T-cell (primary cell): ENCODE data around the gene EXOC4. TPM values are rescaled to one million over a fixed set of nuclear protein-coding genes. Genes with fewer than 3 reads are reported as not detected.

Experiments
- ATAC-seq, 4 experiments: fragments of 200-7000 bp in 3 of 4; fragments of 150-1000 bp in 1 of 4; cut with Tn5 transposase; replicated peaks in 1 of 4; 1 replicate in 3 of 4; 2 replicates in 1 of 4; pipeline ENCODE4 v1.10.0; 2021; ENCODE audit warnings: moderate library complexity in 3 of 4, mild to moderate bottlenecking in 2 of 4, moderate number of reproducible peaks in 1 of 4
- CTCF ChIA-PET, 2 donors: fragments of 300-600 bp; sonication (Branson Sonifier 250); formaldehyde crosslinking; loops; one replicate each; lab custom pipeline; 2022; ENCODE audit warnings: antibody characterized with exemption in 2 of 2; lab: Charles Lee
- POLR2A ChIA-PET, 2 donors: fragments of 300-600 bp; sonication (Branson Sonifier 250); formaldehyde crosslinking; loops; one replicate each; lab custom pipeline; 2022; ENCODE audit warnings: antibody characterized with exemption in 2 of 2; lab: Charles Lee
- DNase-seq, 35 experiments: peaks; one replicate each; pipeline versions ENCODE4 v3.0.0 to v3.0.0-alpha.2; 2013 to 2023
- H3K27ac ChIP-seq: one replicate; pipeline ENCODE4 v1.5.1; 2013; ENCODE audit warnings: low read length
- H3K27me3 ChIP-seq, 2 experiments: replicated peaks in 1 of 2; 1 replicate in 1 of 2; 2 replicates in 1 of 2; pipeline versions ENCODE4 v1.6.1 to v1.7.0; 2013; ENCODE audit warnings: low read length in 1 of 2, mixed read lengths in 1 of 2; ENCODE audit not compliant: control insufficient read depth in 2 of 2, insufficient read depth in 2 of 2; ENCODE audit errors: extremely low read depth in 1 of 2
- H3K36me3 ChIP-seq, 2 donors: 1 replicate in 1 of 2; 2 replicates in 1 of 2; pipeline versions ENCODE4 v1.6.1 to v1.7.0; 2013; ENCODE audit warnings: low read length in 1 of 2; ENCODE audit not compliant: control insufficient read depth in 2 of 2, insufficient read depth in 1 of 2; ENCODE audit errors: extremely low read depth in 1 of 2
- H3K4me1 ChIP-seq, 2 experiments: 1 replicate in 1 of 2; 2 replicates in 1 of 2; pipeline versions ENCODE4 v1.6.1 to v1.7.0; 2013; ENCODE audit warnings: low read length in 2 of 2, mixed read lengths in 1 of 2; ENCODE audit not compliant: insufficient read depth in 2 of 2, control insufficient read depth in 1 of 2; ENCODE audit errors: extremely low read depth in 1 of 2
- H3K4me3 ChIP-seq, 2 donors: 1 replicate in 1 of 2; 2 replicates in 1 of 2; pipeline versions ENCODE4 v1.5.1 to v1.7.0; 2013; ENCODE audit warnings: mild to moderate bottlenecking in 2 of 2, low read length in 1 of 2, moderate library complexity in 1 of 2; ENCODE audit not compliant: control insufficient read depth in 1 of 2; ENCODE audit errors: extremely low read depth in 1 of 2
- H3K9me3 ChIP-seq: 2 replicates; pipeline ENCODE4 v1.7.0; 2013
- H3K27ac Mint-ChIP-seq, 2 donors: one replicate each; pipeline ENCODE4 v1.8.0; 2020 to 2021; ENCODE audit warnings: mild to moderate bottlenecking in 2 of 2, mixed read lengths in 2 of 2
- H3K27me3 Mint-ChIP-seq, 2 donors: one replicate each; pipeline ENCODE4 v1.8.0; 2021 to 2022; ENCODE audit warnings: mixed read lengths in 2 of 2
- H3K36me3 Mint-ChIP-seq: one replicate; pipeline ENCODE4 v1.8.0; 2021; ENCODE audit warnings: mixed read lengths
- H3K4me1 Mint-ChIP-seq, 3 donors: one replicate each; pipeline ENCODE4 v1.8.0; 2020 to 2022; ENCODE audit warnings: mixed read lengths in 3 of 3, mild to moderate bottlenecking in 1 of 3
- H3K4me3 Mint-ChIP-seq, 3 donors: one replicate each; pipeline ENCODE4 v1.8.0; 2020 to 2022; ENCODE audit warnings: mild to moderate bottlenecking in 3 of 3, mixed read lengths in 3 of 3, moderate library complexity in 3 of 3
- H3K9me3 Mint-ChIP-seq, 3 donors: one replicate each; pipeline ENCODE4 v1.8.0; 2020 to 2022; ENCODE audit warnings: mixed read lengths in 3 of 3
- WGBS: methylation state at CpG from one replicate; pipeline ENCODE4 v1.1.5; 2013; ENCODE audit warnings: missing lambda C conversion rate; ENCODE audit not compliant: insufficient coverage; 5-methylcytosine and 5-hydroxymethylcytosine counted together
- total RNA-seq, 35 experiments: library from RNA in 6 of 35; stranded (reverse) in 6 of 35; fragments of 120-200 nt in 1 of 35; gene quantifications; one replicate each; pipeline versions ENCODE4 v1.2.1 to v1.2.4 and lab custom pipeline; 2013 to 2026

The EXOC4 gene
- total RNA-seq, 5 donors from 2014 or later (not counting 1 experiment from before 2014, with no cell fraction given): 58.2 to 108 (median 64.8) TPM

- no peaks in the 10 kb centered on the region for H3K4me1 ChIP-seq
- no peaks in the 10 kb centered on the region for H3K9me3 ChIP-seq
- peaks cover 47% of the 10 kb centered on the region for H3K36me3 Mint-ChIP-seq
- H3K9me3 Mint-ChIP-seq: peaks cover 3 to 11% (median 4%) of the 10 kb centered on the region in 3 donors
- H3K4me1 Mint-ChIP-seq: peaks cover 0 to 5% (median 0%) of the 10 kb centered on the region in 3 donors
- ChIA-PET CTCF (no interaction called here), POLR2A (no interaction called here)
- DNase-seq: no peak
- ATAC-seq: no peak
- H3K4me3 Mint-ChIP-seq: no peak overlapping the region
- H3K27ac Mint-ChIP-seq: no peak overlapping the region
- H3K27ac ChIP-seq: no peak overlapping the region
- no peaks in the 10 kb centered on the region for H3K27me3 ChIP-seq
- no peaks in the 10 kb centered on the region for H3K27me3 Mint-ChIP-seq
- WGBS: no CpG with 5 or more reads among the region's 2 CpGs
- no peak overlapping the region for H3K4me3 ChIP-seq
- H3K36me3 ChIP-seq: no peaks in the 10 kb centered on the region
Measured at GRCh38 chr7:133513608-133514007, 260.7 kb downstream of the EXOC4 start.

DNA sequence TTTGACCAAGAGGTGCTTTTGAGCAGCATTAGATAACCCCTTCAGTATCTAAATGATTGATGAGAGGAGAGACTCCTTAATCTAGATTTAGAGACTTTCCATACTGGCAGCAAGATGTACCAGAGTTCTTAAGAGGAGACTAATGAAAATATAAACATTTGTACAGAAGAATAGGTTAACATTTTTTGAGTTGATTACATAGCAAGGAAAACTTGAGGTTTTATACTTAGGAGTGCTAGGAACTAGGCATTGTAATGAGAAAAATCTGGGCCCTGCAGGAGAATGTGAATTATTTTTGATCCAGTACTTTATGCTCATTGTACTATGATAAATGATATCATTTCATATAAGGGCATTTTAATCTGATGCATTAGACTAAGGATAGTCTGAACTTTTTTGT is 261.7 kb downstream of the EXOC4 start:
- Mint-ChIP-seq H3K27me3 (no peaks in the 10 kb centered on the region), H3K9me3 (peaks cover 3 to 11% (median 4%) of the 10 kb centered on the region in 3 donors), H3K4me1 (peaks cover 0 to 5% (median 0%) of the 10 kb centered on the region in 3 donors), H3K27ac (no peak overlapping the region), H3K4me3 (no peak overlapping the region), H3K36me3 (peaks cover 45% of the 10 kb centered on the region)
- DNase-seq: no peak
- H3K4me3 ChIP-seq: no peak overlapping the region
- CTCF ChIA-PET: no interaction called here
- no peak overlapping the region for H3K27ac ChIP-seq
- ATAC-seq: no peak
- no peaks in the 10 kb centered on the region for H3K27me3 ChIP-seq
- no peaks in the 10 kb centered on the region for H3K36me3 ChIP-seq
- H3K4me1 ChIP-seq: no peaks in the 10 kb centered on the region
- no peaks in the 10 kb centered on the region for H3K9me3 ChIP-seq
- POLR2A ChIA-PET: no interaction called here

DNA sequence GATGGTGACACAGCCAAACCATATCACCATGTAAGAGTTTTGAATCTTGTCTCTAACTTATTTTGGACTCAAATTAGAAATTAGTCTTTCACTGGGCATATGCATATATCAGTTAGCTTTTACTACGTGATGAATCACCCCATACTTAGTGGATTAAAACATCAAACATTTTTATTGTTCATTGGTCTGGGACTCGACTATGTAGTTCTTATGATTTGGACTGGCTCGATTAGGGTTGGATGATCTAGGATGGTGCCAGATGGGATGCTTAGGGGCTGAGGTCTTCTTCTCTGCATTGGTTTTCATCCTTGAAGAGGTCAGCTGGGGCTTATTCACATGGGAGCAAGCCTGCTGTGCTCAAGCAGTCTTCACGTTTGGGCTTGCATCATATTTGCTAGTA is 264.9 kb downstream of the EXOC4 start:
- Mint-ChIP-seq H3K9me3 (peaks cover 0 to 5% (median 0%) of the 10 kb centered on the region in 3 donors), H3K4me1 (peaks cover 0 to 5% (median 0%) of the 10 kb centered on the region in 3 donors), H3K27ac (no peak overlapping the region), H3K36me3 (peaks cover 30% of the 10 kb centered on the region), H3K4me3 (no peak overlapping the region), H3K27me3 (no peaks in the 10 kb centered on the region)
- Histone ChIP-seq H3K27ac (no peak overlapping the region), H3K9me3 (no peaks in the 10 kb centered on the region), H3K4me1 (no peaks in the 10 kb centered on the region), H3K4me3 (no peak overlapping the region), H3K36me3 (no peaks in the 10 kb centered on the region), H3K27me3 (no peaks in the 10 kb centered on the region)
- WGBS: 91% methylated on average over 3 of the region's 4 CpGs
- ChIA-PET CTCF (no interaction called here), POLR2A (no interaction called here)
- ATAC-seq: no peak
- DNase-seq: no peak

DNA sequence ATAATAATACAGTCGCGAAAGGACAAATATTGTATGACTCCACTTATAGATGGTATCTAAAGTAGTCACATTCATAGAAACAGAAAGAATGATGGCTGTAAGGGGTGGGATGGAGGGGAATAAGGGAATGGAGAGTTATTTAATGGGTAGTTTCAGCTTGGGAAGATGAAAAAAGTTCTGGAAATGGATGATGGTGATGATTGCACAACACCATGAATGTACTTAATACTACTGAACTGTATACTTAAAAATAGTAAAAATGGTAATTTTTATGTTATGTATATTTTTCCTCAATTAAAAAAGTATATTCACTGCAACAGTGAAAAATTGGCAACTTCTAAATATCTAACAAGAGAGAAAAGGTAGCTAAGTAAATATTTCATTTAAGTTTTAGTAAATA is 265.8 kb downstream of the EXOC4 start:
- Histone ChIP-seq H3K9me3 (no peaks in the 10 kb centered on the region), H3K4me3 (no peak overlapping the region), H3K4me1 (no peaks in the 10 kb centered on the region), H3K27ac (no peak overlapping the region), H3K36me3 (no peaks in the 10 kb centered on the region), H3K27me3 (no peaks in the 10 kb centered on the region)
- no CpG with 5 or more reads among the region's 2 CpGs for WGBS
- ChIA-PET CTCF (no interaction called here), POLR2A (interaction anchor here in 1 of 2 donors (0.6 kb wide), 1 partner anchor 370 kb away, joined by 3 read pairs; no protein-coding TSS in a partner anchor)
- H3K27me3 Mint-ChIP-seq: no peaks in the 10 kb centered on the region
- H3K27ac Mint-ChIP-seq: no peak overlapping the region
- H3K4me1 Mint-ChIP-seq: peaks cover 0 to 1% (median 0%) of the 10 kb centered on the region in 3 donors
- ATAC-seq (no peak), DNase-seq (no peak)
- H3K4me3 Mint-ChIP-seq: no peak overlapping the region
- peaks cover 0 to 5% (median 0%) of the 10 kb centered on the region in 3 donors for H3K9me3 Mint-ChIP-seq
- H3K36me3 Mint-ChIP-seq: peaks cover 30% of the 10 kb centered on the region

- POLR2A ChIA-PET: no interaction called here
- peaks cover 27% of the 10 kb centered on the region for H3K36me3 Mint-ChIP-seq
- H3K9me3 Mint-ChIP-seq: peaks cover 0 to 5% (median 0%) of the 10 kb centered on the region in 3 donors
- Histone ChIP-seq H3K4me1 (peaks cover 0 to 4% of the 10 kb centered on the region in 2 experiments), H3K36me3 (no peaks in the 10 kb centered on the region), H3K27ac (no peak overlapping the region), H3K9me3 (no peaks in the 10 kb centered on the region), H3K4me3 (no peak overlapping the region), H3K27me3 (no peaks in the 10 kb centered on the region)
- CTCF ChIA-PET: no interaction called here
- no peaks in the 10 kb centered on the region for H3K27me3 Mint-ChIP-seq
- DNase-seq: no peak
- H3K4me1 Mint-ChIP-seq: peaks cover 0 to 8% (median 0%) of the 10 kb centered on the region in 3 donors
- ATAC-seq: no peak
- H3K4me3 Mint-ChIP-seq: no peak overlapping the region
- no peak overlapping the region for H3K27ac Mint-ChIP-seq
- no CpG with 5 or more reads among the region's 1 CpG for WGBS
Measured at GRCh38 chr7:133520248-133520647, 267.4 kb downstream of the EXOC4 start.

DNA sequence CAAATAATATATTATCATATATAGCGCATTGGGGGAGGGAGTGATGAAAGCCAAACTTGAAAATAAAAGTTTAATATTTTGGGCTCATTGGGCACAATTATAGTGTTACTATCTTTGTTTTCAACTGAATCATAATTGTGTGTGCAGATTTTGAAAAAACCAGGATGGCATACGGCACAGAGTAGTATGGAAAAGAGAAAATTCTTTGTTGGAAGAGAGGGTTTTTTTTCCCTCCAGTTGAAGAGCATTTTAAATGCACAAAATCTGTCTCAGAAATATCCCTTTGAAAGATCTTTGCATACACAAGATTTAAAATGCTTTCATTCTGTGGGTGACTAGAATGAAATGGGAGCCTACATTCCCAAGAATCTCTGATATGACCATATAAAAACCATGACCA is 269.6 kb downstream of the EXOC4 start:
- ChIA-PET CTCF (no interaction called here), POLR2A (interaction anchor here in 1 of 2 donors (0.7 kb wide), 1 partner anchor 10 kb away, joined by 4 read pairs; no protein-coding TSS in a partner anchor)
- Histone ChIP-seq H3K4me1 (peaks cover 0 to 5% of the 10 kb centered on the region in 2 experiments), H3K4me3 (no peak overlapping the region), H3K27ac (no peak overlapping the region), H3K36me3 (no peaks in the 10 kb centered on the region), H3K27me3 (no peaks in the 10 kb centered on the region), H3K9me3 (no peaks in the 10 kb centered on the region)
- H3K27ac Mint-ChIP-seq: no peak overlapping the region
- no CpG with 5 or more reads among the region's 2 CpGs for WGBS
- no peak overlapping the region for H3K4me3 Mint-ChIP-seq
- H3K27me3 Mint-ChIP-seq: no peaks in the 10 kb centered on the region
- peaks cover 0 to 8% (median 0%) of the 10 kb centered on the region in 3 donors for H3K4me1 Mint-ChIP-seq
- H3K36me3 Mint-ChIP-seq: peaks cover 16% of the 10 kb centered on the region
- peaks cover 0 to 5% (median 0%) of the 10 kb centered on the region in 3 donors for H3K9me3 Mint-ChIP-seq
- ATAC-seq (no peak), DNase-seq (no peak)

- ATAC-seq (no peak), DNase-seq (no peak)
- H3K9me3 Mint-ChIP-seq: no peaks in the 10 kb centered on the region
- H3K36me3 ChIP-seq: no peaks in the 10 kb centered on the region
- no peaks in the 10 kb centered on the region for H3K9me3 ChIP-seq
- H3K27ac ChIP-seq: no peak overlapping the region
- H3K27ac Mint-ChIP-seq: no peak overlapping the region
- no peaks in the 10 kb centered on the region for H3K27me3 Mint-ChIP-seq
- H3K4me1 ChIP-seq: peaks cover 0 to 5% of the 10 kb centered on the region in 2 experiments
- no peak overlapping the region for H3K4me3 ChIP-seq
- POLR2A ChIA-PET: no interaction called here
- H3K4me1 Mint-ChIP-seq: peaks cover 0 to 15% (median 0%) of the 10 kb centered on the region in 3 donors
- no peaks in the 10 kb centered on the region for H3K27me3 ChIP-seq
- no peak overlapping the region for H3K4me3 Mint-ChIP-seq
- WGBS: no CpG with 5 or more reads among the region's 1 CpG
- H3K36me3 Mint-ChIP-seq: peaks cover 5% of the 10 kb centered on the region
- CTCF ChIA-PET: no interaction called here
Measured at GRCh38 chr7:133528796-133529195, 275.9 kb downstream of the EXOC4 start.
